ENCODE data around the gene U2AF2. TPM values are rescaled to one million over a fixed set of nuclear protein-coding genes. Genes with fewer than 3 reads are reported as not detected.

U2AF2 gene
- total RNA-seq, 1 experiment from 2014 or later, result 309 TPM

GRCh38 chr19:55667958-55668357 lies 13.1 kb downstream of the U2AF2 start:
- H3K9me3 Mint-ChIP-seq (ENCODE audit: low read depth, unreplicated experiment), result no peaks in the 10 kb centered on the region
- H3K4me3 Mint-ChIP-seq (ENCODE audit: low read depth, unreplicated experiment), result peak overlapping the region; percentile 41
- intact Hi-C loops (cut with micrococcal nuclease; ENCODE audit: unreplicated experiment), result no loop called here
- no peak for TF ChIP-seq CTCF (IDR thresholded peaks at IDR 0.05; ENCODE audit: unreplicated experiment)
- peak; percentile 81 for DNase-seq
- no TSS peak for BruUV-seq (replicated peaks)
- H3K4me1 Mint-ChIP-seq (ENCODE audit: low read depth, unreplicated experiment), result peaks cover 48% of the 10 kb centered on the region
- CTCF ChIA-PET, result interaction anchor here (0.6 to 1.3 kb wide), 5 partner anchors 11 to 150 kb away, joined by 3 to 6 read pairs (median 3); partner anchors contain the start of gene U2AF2
- no peaks in the 10 kb centered on the region for H3K27me3 Mint-ChIP-seq (ENCODE audit: unreplicated experiment)
- peak overlapping the region; percentile 54 for H3K27ac Mint-ChIP-seq (ENCODE audit: unreplicated experiment)
- peaks cover 88% of the 10 kb centered on the region for H3K36me3 Mint-ChIP-seq (ENCODE audit: insufficient read depth, unreplicated experiment)

- no TSS peak for BruUV-seq (replicated peaks)
- CTCF ChIA-PET, result no interaction called here
- Mint-ChIP-seq H3K4me3 (ENCODE audit: low read depth, unreplicated experiment) (no peak overlapping the region), H3K27ac (ENCODE audit: unreplicated experiment) (no peak overlapping the region), H3K4me1 (ENCODE audit: low read depth, unreplicated experiment) (peaks cover 49% of the 10 kb centered on the region), H3K27me3 (ENCODE audit: unreplicated experiment) (no peaks in the 10 kb centered on the region), H3K36me3 (ENCODE audit: insufficient read depth, unreplicated experiment) (peaks cover 88% of the 10 kb centered on the region), H3K9me3 (ENCODE audit: low read depth, unreplicated experiment) (no peaks in the 10 kb centered on the region)
- TF ChIP-seq CTCF (IDR thresholded peaks at IDR 0.05; ENCODE audit: unreplicated experiment), result no peak
- intact Hi-C loops (cut with micrococcal nuclease; ENCODE audit: unreplicated experiment), result no loop called here
- DNase-seq, result no peak
These were observed 13.9 kb downstream of the U2AF2 start for GRCh38 chr19:55668603-55669348.

GRCh38 chr19:55669418-55670279 lies 14.8 kb downstream of the U2AF2 start:
- H3K27me3 Mint-ChIP-seq (ENCODE audit: unreplicated experiment), result no peaks in the 10 kb centered on the region
- CTCF ChIA-PET, result no interaction called here
- BruUV-seq (replicated peaks), result no TSS peak
- DNase-seq, result no peak
- H3K27ac Mint-ChIP-seq (ENCODE audit: unreplicated experiment), result no peak overlapping the region
- peaks cover 88% of the 10 kb centered on the region for H3K36me3 Mint-ChIP-seq (ENCODE audit: insufficient read depth, unreplicated experiment)
- H3K9me3 Mint-ChIP-seq (ENCODE audit: low read depth, unreplicated experiment), result no peaks in the 10 kb centered on the region
- intact Hi-C loops (cut with micrococcal nuclease; ENCODE audit: unreplicated experiment), result no loop called here
- H3K4me1 Mint-ChIP-seq (ENCODE audit: low read depth, unreplicated experiment), result peaks cover 58% of the 10 kb centered on the region
- peak overlapping the region; percentile 8 for H3K4me3 Mint-ChIP-seq (ENCODE audit: low read depth, unreplicated experiment)
- TF ChIP-seq CTCF (IDR thresholded peaks at IDR 0.05; ENCODE audit: unreplicated experiment), result no peak

GRCh38 chr19:55670280-55671053 lies 15.6 kb downstream of the U2AF2 start:
- peak overlapping the region; percentile 8 for H3K4me3 Mint-ChIP-seq (ENCODE audit: low read depth, unreplicated experiment)
- peaks cover 60% of the 10 kb centered on the region for H3K4me1 Mint-ChIP-seq (ENCODE audit: low read depth, unreplicated experiment)
- H3K36me3 Mint-ChIP-seq (ENCODE audit: insufficient read depth, unreplicated experiment), result peaks cover 93% of the 10 kb centered on the region
- CTCF ChIA-PET, result interaction anchor here (1.5 kb wide), 1 partner anchor 38 kb away, joined by 9 read pairs; no protein-coding TSS in a partner anchor
- H3K27me3 Mint-ChIP-seq (ENCODE audit: unreplicated experiment), result no peaks in the 10 kb centered on the region
- no peaks in the 10 kb centered on the region for H3K9me3 Mint-ChIP-seq (ENCODE audit: low read depth, unreplicated experiment)
- TF ChIP-seq CTCF (IDR thresholded peaks at IDR 0.05; ENCODE audit: unreplicated experiment), result no peak
- intact Hi-C loops (cut with micrococcal nuclease; ENCODE audit: unreplicated experiment), result no loop called here
- DNase-seq, result no peak
- BruUV-seq (replicated peaks), result no TSS peak
- H3K27ac Mint-ChIP-seq (ENCODE audit: unreplicated experiment), result no peak overlapping the region
